Activated naive CD4-positive, alpha-beta T cell treated with anti-CD3 and anti-CD28 coated beads, Interleukin-2, amount 10 ng/mL, durations not matched to agents 7 days and 5 days (primary cell): Measurements from ENCODE around the gene KLF1.
A peak's percentile ranks its signal among the peaks of the same experiment; 100 is the strongest.

Source experiments
- CTCF ChIA-PET: fragments of 350-600 bp; sonication (Branson Sonifier 250); formaldehyde crosslinking; loops from one replicate; lab custom pipeline; 2021; ENCODE audit warnings: antibody characterized with exemption; lab: Charles Lee
- DNase-seq: peaks from one replicate; pipeline ENCODE4 v3.0.0-alpha.2; 2020
- H3K27ac Mint-ChIP-seq: one replicate; pipeline ENCODE4 v1.8.0; 2021; ENCODE audit warnings: mild to moderate bottlenecking, moderate library complexity, mixed read lengths
- H3K27me3 Mint-ChIP-seq: one replicate; pipeline ENCODE4 v1.8.0; 2021; ENCODE audit warnings: mild to moderate bottlenecking, mixed read lengths
- H3K36me3 Mint-ChIP-seq: one replicate; pipeline ENCODE4 v1.8.0; 2021; ENCODE audit warnings: mixed read lengths
- H3K4me1 Mint-ChIP-seq: one replicate; pipeline ENCODE4 v1.8.0; 2021; ENCODE audit warnings: mixed read lengths
- H3K4me3 Mint-ChIP-seq: one replicate; pipeline ENCODE4 v1.8.0; 2021; ENCODE audit warnings: mild to moderate bottlenecking, moderate library complexity, mixed read lengths
- H3K9me3 Mint-ChIP-seq: one replicate; pipeline ENCODE4 v1.8.0; 2021; ENCODE audit warnings: mixed read lengths

KLF1 gene

GRCh38 chr19:12871681-12872080, 15.3 kb downstream of the KLF1 start:
- peaks cover 5% of the 10 kb centered on the region for H3K27me3 Mint-ChIP-seq
- peaks cover 9% of the 10 kb centered on the region for H3K9me3 Mint-ChIP-seq
- peaks cover 24% of the 10 kb centered on the region for H3K36me3 Mint-ChIP-seq
- H3K27ac Mint-ChIP-seq = no peak overlapping the region
- no peak for DNase-seq
- H3K4me1 Mint-ChIP-seq = peaks cover 21% of the 10 kb centered on the region
- CTCF ChIA-PET = interaction anchor here (1.1 kb wide), 1 partner anchor 111 kb away, joined by 3 read pairs; no protein-coding TSS in a partner anchor
- no peak overlapping the region for H3K4me3 Mint-ChIP-seq

- CTCF ChIA-PET = interaction anchor here (1.0 kb wide), 1 partner anchor 11 kb away, joined by 3 read pairs; no protein-coding TSS in a partner anchor
- no peak overlapping the region for H3K4me3 Mint-ChIP-seq
- no peak overlapping the region for H3K27ac Mint-ChIP-seq
Measured at GRCh38 chr19:12868540-12869112, 18.4 kb downstream of the KLF1 start.

GRCh38 chr19:12867120-12868099, 19.6 kb downstream of the KLF1 start:
- H3K36me3 Mint-ChIP-seq = peaks cover 6% of the 10 kb centered on the region
- H3K4me3 Mint-ChIP-seq = peak overlapping the region; percentile 64
- H3K27ac Mint-ChIP-seq = peak overlapping the region; percentile 74
- DNase-seq = peak; percentile 81
- H3K4me1 Mint-ChIP-seq = peaks cover 20% of the 10 kb centered on the region
- peaks cover 29% of the 10 kb centered on the region for H3K27me3 Mint-ChIP-seq
- CTCF ChIA-PET = interaction anchor here (0.6 to 1.0 kb wide), 2 partner anchors 10 to 14 kb away, joined by 3 read pairs; partner anchors contain the start of gene DNASE2
- H3K9me3 Mint-ChIP-seq = peaks cover 5% of the 10 kb centered on the region

More at GRCh38 chr19:12868540-12869112, 18.4 kb downstream of the KLF1 start:
- H3K36me3 Mint-ChIP-seq = peaks cover 14% of the 10 kb centered on the region
- peaks cover 24% of the 10 kb centered on the region for H3K27me3 Mint-ChIP-seq
- peaks cover 9% of the 10 kb centered on the region for H3K9me3 Mint-ChIP-seq
- peaks cover 24% of the 10 kb centered on the region for H3K4me1 Mint-ChIP-seq
- no peak for DNase-seq

GRCh38 chr19:12866416-12867119, 20.4 kb downstream of the KLF1 start:
- H3K4me1 Mint-ChIP-seq = peaks cover 15% of the 10 kb centered on the region
- CTCF ChIA-PET = no interaction called here
- no peaks in the 10 kb centered on the region for H3K9me3 Mint-ChIP-seq
- H3K36me3 Mint-ChIP-seq = no peaks in the 10 kb centered on the region
- peak overlapping the region; percentile 64 for H3K4me3 Mint-ChIP-seq
- peak overlapping the region; percentile 9 for H3K27ac Mint-ChIP-seq
- DNase-seq = no peak
- H3K27me3 Mint-ChIP-seq = peaks cover 31% of the 10 kb centered on the region

- CTCF ChIA-PET = no interaction called here
- no peak for DNase-seq
- H3K4me1 Mint-ChIP-seq = peaks cover 15% of the 10 kb centered on the region
- H3K36me3 Mint-ChIP-seq = no peaks in the 10 kb centered on the region
- H3K4me3 Mint-ChIP-seq = no peak overlapping the region
- H3K27me3 Mint-ChIP-seq = peaks cover 36% of the 10 kb centered on the region
- H3K9me3 Mint-ChIP-seq = no peaks in the 10 kb centered on the region
- no peak overlapping the region for H3K27ac Mint-ChIP-seq
Measured at GRCh38 chr19:12865746-12866415, 21.1 kb downstream of the KLF1 start.

GRCh38 chr19:12864721-12865715, 22.0 kb downstream of the KLF1 start:
- CTCF ChIA-PET = interaction anchor here (0.6 to 2.9 kb wide), 6 partner anchors 16 to 107 kb away, joined by 3 to 7 read pairs (median 4); partner anchors contain the start of genes DNASE2 and RTBDN
- no peak for DNase-seq
- Mint-ChIP-seq H3K36me3 (no peaks in the 10 kb centered on the region), H3K4me3 (no peak overlapping the region), H3K4me1 (peaks cover 15% of the 10 kb centered on the region), H3K27me3 (peaks cover 36% of the 10 kb centered on the region), H3K9me3 (no peaks in the 10 kb centered on the region), H3K27ac (no peak overlapping the region)

- Mint-ChIP-seq H3K9me3 (no peaks in the 10 kb centered on the region), H3K27ac (no peak overlapping the region), H3K36me3 (no peaks in the 10 kb centered on the region), H3K4me3 (no peak overlapping the region), H3K4me1 (peaks cover 15% of the 10 kb centered on the region), H3K27me3 (peaks cover 34% of the 10 kb centered on the region)
- DNase-seq = no peak
- CTCF ChIA-PET = interaction anchor here (0.6 to 2.9 kb wide), 9 partner anchors 16 to 106 kb away, joined by 3 to 8 read pairs (median 5); partner anchors contain the start of genes DNASE2 and RTBDN
Measured at GRCh38 chr19:12864143-12864542, 22.9 kb downstream of the KLF1 start.

GRCh38 chr19:12859546-12859945, 27.5 kb downstream of the KLF1 start:
- H3K27me3 Mint-ChIP-seq = peaks cover 25% of the 10 kb centered on the region
- no peak overlapping the region for H3K27ac Mint-ChIP-seq
- no peak for DNase-seq
- no peaks in the 10 kb centered on the region for H3K36me3 Mint-ChIP-seq
- H3K4me3 Mint-ChIP-seq = no peak overlapping the region
- no peaks in the 10 kb centered on the region for H3K9me3 Mint-ChIP-seq
- CTCF ChIA-PET = no interaction called here
- H3K4me1 Mint-ChIP-seq = no peaks in the 10 kb centered on the region

- no peak overlapping the region for H3K4me3 Mint-ChIP-seq
- no peak overlapping the region for H3K27ac Mint-ChIP-seq
- CTCF ChIA-PET = interaction anchor here (0.6 to 1.5 kb wide), 5 partner anchors 10 to 124 kb away, joined by 3 to 4 read pairs (median 3); no protein-coding TSS in a partner anchor
- H3K27me3 Mint-ChIP-seq = peaks cover 19% of the 10 kb centered on the region
- no peaks in the 10 kb centered on the region for H3K36me3 Mint-ChIP-seq
- H3K9me3 Mint-ChIP-seq = no peaks in the 10 kb centered on the region
- no peaks in the 10 kb centered on the region for H3K4me1 Mint-ChIP-seq
- no peak for DNase-seq
Measured at GRCh38 chr19:12858041-12858928, 28.7 kb downstream of the KLF1 start.

- H3K27me3 Mint-ChIP-seq = peaks cover 21% of the 10 kb centered on the region
- H3K36me3 Mint-ChIP-seq = no peaks in the 10 kb centered on the region
- H3K4me1 Mint-ChIP-seq = no peaks in the 10 kb centered on the region
- no peak overlapping the region for H3K4me3 Mint-ChIP-seq
- CTCF ChIA-PET = interaction anchor here (1.5 kb wide), 1 partner anchor 10 kb away, joined by 4 read pairs; no protein-coding TSS in a partner anchor
- no peak overlapping the region for H3K27ac Mint-ChIP-seq
- DNase-seq = no peak
- H3K9me3 Mint-ChIP-seq = no peaks in the 10 kb centered on the region
Measured at GRCh38 chr19:12856653-12857052, 30.3 kb downstream of the KLF1 start.

GRCh38 chr19:12847159-12848139, 39.6 kb downstream of the KLF1 start:
- H3K4me1 Mint-ChIP-seq = peaks cover 9% of the 10 kb centered on the region
- peaks cover 68% of the 10 kb centered on the region for H3K27me3 Mint-ChIP-seq
- CTCF ChIA-PET = interaction anchor here (0.6 to 11.9 kb wide), 33 partner anchors 10 to 219 kb away, joined by 3 to 225 read pairs (median 4); partner anchors contain the start of genes PRDX2, RTBDN and THSD8
- H3K27ac Mint-ChIP-seq = no peak overlapping the region
- peak overlapping the region; percentile 12 for H3K4me3 Mint-ChIP-seq
- no peaks in the 10 kb centered on the region for H3K9me3 Mint-ChIP-seq
- peak; percentile 87 for DNase-seq
- H3K36me3 Mint-ChIP-seq = no peaks in the 10 kb centered on the region
